NCI-H1092 treated with DMSO at 0.1 percent for 48 hours (cell line): ENCODE results near the gene USP17L30.
"Not testable (repeated sequence)": the region's sequence is repeated elsewhere in the genome, so short reads cannot be mapped to it uniquely, and the experiment has no call there.

Experiments used
- DNase-seq: peaks from one replicate; lab custom pipeline; 2025; lab: John Stamatoyannopoulos, UW

Gene USP17L30

GRCh38 chr4:9362829-9363228 lies at the start of gene USP17L30:
USP17L30 (plus strand) TSS chr4:9363129; CDS start chr4:9363129, 0 bp downstream.
- DNase-seq = not testable (repeated sequence)

DNA sequence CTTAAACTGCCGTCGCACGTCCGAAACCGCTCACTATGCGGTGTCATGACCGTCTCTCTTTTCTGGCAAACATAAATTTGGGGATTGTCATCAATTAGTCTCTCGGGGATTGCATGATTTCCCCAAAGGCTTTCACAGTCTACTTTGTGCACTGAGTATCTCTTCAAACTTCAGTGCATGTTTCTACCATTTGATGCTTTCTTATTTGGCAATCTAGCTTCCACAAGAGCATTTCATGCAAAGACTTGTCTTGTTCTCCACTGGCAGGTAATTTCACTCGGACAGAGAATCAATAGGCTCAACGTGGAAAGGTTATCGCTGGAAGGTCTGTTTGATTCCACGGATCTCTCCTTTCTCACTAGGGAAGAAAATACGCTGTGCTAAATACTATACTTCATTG lies 38.7 kb upstream of the USP17L30 start:
- DNase-seq = not testable (repeated sequence)

- DNase-seq = not testable (repeated sequence)
These were observed 38.1 kb upstream of the USP17L30 start, which contains the start of gene USP17L24 for GRCh38 chr4:9324865-9325264. USP17L24 (plus strand) TSS chr4:9325165; CDS start chr4:9325165, 0 bp downstream.

GRCh38 chr4:9329611-9330010 lies 33.3 kb upstream of the USP17L30 start, which contains the start of gene USP17L25:
USP17L25 (plus strand) TSS chr4:9329911; CDS start chr4:9329911, 0 bp downstream.
- DNase-seq = not testable (repeated sequence)

GRCh38 chr4:9334358-9334757 lies 28.6 kb upstream of the USP17L30 start, which contains the start of gene USP17L26:
USP17L26 (plus strand) TSS chr4:9334658; CDS start chr4:9334658, 0 bp downstream.
- not testable (repeated sequence) for DNase-seq

DNA sequence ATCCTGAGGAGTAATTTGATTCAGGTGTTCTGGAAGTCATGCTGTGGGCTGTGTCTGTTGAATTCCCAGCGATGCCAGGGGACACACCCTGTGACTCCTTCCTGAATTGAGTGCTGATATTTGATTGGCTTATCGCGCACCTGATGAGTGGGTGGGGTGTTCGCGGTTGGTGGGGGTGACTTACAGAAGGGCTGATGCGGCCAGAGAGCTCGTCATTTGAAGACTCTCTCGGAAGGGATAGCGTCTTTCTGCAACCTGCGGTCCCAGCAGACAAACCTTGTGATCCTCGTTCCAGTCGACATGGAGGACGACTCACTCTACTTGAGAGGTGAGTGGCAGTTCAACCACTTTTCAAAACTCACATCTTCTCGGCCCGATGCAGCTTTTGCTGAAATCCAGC lies 23.8 kb upstream of the USP17L30 start, which contains the start of gene USP17L5:
Gene USP17L5, plus strand, starts transcription at position 301 of the 400 bp plus-strand sequence. Its CDS starts 0 bp downstream, at position 301.
- DNase-seq = not testable (repeated sequence)

DNA sequence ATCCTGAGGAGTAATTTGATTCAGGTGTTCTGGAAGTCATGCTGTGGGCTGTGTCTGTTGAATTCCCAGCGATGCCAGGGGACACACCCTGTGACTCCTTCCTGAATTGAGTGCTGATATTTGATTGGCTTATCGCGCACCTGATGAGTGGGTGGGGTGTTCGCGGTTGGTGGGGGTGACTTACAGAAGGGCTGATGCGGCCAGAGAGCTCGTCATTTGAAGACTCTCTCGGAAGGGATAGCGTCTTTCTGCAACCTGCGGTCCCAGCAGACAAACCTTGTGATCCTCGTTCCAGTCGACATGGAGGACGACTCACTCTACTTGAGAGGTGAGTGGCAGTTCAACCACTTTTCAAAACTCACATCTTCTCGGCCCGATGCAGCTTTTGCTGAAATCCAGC lies 19.1 kb upstream of the USP17L30 start, which contains the start of gene USP17L27:
Gene USP17L27, plus strand, starts transcription at position 301 of the 400 bp plus-strand sequence. Its CDS starts 0 bp downstream, at position 301.
- DNase-seq = not testable (repeated sequence)

DNA sequence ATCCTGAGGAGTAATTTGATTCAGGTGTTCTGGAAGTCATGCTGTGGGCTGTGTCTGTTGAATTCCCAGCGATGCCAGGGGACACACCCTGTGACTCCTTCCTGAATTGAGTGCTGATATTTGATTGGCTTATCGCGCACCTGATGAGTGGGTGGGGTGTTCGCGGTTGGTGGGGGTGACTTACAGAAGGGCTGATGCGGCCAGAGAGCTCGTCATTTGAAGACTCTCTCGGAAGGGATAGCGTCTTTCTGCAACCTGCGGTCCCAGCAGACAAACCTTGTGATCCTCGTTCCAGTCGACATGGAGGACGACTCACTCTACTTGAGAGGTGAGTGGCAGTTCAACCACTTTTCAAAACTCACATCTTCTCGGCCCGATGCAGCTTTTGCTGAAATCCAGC lies 14.3 kb upstream of the USP17L30 start, which contains the start of gene USP17L28:
Gene USP17L28, plus strand, starts transcription at position 301 of the 400 bp plus-strand sequence. Its CDS starts 0 bp downstream, at position 301.
- not testable (repeated sequence) for DNase-seq

DNA sequence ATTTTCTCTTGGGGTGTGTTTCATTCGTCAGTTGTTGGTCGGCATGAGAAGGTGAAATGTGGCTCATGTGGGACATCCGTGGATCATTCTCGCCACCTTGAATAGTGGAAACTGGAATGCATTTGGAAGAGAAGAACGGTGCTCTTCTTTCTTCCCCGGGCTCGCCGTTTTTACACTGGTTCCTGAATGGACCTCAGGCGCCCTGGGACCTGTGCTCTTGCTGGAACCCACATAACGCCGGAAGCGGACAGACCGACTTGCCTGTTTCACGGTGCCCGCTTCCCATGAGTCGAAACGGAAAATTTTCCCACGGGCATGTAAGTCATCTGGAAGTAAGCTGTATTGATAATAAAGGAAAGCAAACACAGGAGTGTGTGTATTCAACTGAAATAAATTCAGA lies 12.1 kb upstream of the USP17L30 start:
- not testable (repeated sequence) for DNase-seq

GRCh38 chr4:9353338-9353737 lies 9.6 kb upstream of the USP17L30 start, which contains the start of gene USP17L29:
USP17L29 (plus strand) TSS chr4:9353638; CDS start chr4:9353638, 0 bp downstream.
- DNase-seq = not testable (repeated sequence)

DNA sequence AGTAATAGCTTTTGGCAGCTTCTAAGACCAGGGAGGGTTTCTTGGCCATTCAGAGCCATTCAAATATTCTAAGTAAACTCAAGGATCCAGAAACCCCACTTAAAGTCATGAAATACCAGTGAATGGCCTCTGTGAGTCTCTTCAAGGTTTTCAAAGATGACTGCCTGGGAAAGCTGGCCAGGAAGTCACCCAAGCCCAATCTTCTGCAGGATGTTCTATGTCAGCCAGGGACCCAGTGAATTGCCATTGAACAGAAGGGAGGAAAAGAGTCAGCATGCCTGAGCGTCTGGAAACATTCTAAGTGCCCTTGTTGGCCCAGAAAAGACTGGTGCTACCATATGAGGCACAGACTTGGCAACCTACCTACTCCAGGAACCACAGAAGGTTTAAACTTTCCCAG lies 17.0 kb downstream of the USP17L30 start:
- DNase-seq = not testable (repeated sequence)

GRCh38 chr4:9381012-9381534 lies 18.1 kb downstream of the USP17L30 start:
- not testable (repeated sequence) for DNase-seq

DNA sequence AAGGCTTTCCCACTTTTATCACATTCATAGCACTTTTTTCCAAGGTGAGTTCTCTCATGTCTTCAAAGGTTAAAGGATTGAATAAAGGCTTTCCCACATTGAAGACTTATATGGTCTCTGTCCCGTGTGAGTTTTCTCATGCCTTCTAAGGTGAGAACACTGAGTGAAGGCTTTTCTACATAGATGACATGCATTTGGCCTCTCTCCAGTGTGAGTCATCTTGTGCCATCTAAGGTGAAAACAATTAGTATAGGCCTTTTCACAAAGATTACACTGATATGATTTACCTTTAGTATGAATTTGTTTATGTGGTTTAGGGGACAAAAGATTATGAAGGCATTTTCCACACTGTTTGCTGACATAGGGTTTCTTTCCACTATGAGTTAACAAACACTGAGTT lies 21.2 kb downstream of the USP17L30 start:
- no peak for DNase-seq

GRCh38 chr4:9389001-9389400 lies 26.1 kb downstream of the USP17L30 start:
- DNase-seq = not testable (repeated sequence)

GRCh38 chr4:9405774-9406173 lies 42.8 kb downstream of the USP17L30 start:
- not testable (repeated sequence) for DNase-seq

DNA sequence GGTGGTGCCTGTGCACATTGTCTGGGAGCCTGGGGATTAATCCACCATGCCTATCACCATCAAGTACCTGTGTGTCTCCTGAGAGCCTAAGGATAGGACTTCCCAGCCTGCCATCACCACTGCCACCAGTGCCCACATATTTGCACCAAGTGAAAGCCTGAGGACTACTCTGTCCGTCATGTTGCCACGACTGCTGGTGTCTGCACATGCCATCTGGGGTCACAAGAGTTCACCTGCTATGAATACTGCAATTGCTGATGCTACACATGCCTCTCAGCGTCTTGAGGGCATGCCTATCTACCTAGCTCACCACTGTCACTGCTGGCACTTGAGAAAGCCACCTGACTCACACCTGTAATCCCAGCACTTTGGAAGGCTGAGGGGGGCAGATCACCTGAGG lies 43.6 kb downstream of the USP17L30 start:
- DNase-seq = not testable (repeated sequence)

- no peak for DNase-seq
These were observed 46.9 kb downstream of the USP17L30 start for GRCh38 chr4:9409793-9410192.
